ENCODE measurements around the gene TNS3.
"Not testable (repeated sequence)": the region's sequence is repeated elsewhere in the genome, so short reads cannot be mapped to it uniquely, and the experiment has no call there.

The TNS3 gene

GRCh38 chr7:47482013-47482875 is 99.7 kb downstream of the TNS3 start:
- no peak for DNase-seq

DNA sequence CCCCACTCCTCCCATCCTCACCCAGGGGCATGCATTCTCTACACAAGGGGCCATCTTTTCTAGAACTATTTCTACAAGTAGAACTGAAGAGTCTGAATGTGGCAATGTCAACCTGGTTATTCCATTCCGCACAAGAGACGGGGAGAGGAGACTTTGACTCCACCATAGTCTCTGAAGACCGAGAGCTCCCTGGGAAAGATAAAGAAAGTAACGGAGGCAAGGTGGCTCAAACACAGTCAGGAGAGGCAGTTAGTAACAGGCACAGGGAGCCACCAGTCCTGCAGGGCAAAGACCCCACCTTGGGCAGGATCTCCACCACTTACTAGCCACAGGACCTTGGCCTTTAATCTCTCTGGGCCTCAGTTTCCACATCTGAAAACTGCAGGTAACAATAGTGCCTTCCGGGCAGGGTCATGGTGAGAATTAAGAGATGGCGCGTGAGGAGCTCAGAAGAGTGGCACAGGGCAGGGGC is 100.3 kb downstream of the TNS3 start:
- no peak for DNase-seq

DNA sequence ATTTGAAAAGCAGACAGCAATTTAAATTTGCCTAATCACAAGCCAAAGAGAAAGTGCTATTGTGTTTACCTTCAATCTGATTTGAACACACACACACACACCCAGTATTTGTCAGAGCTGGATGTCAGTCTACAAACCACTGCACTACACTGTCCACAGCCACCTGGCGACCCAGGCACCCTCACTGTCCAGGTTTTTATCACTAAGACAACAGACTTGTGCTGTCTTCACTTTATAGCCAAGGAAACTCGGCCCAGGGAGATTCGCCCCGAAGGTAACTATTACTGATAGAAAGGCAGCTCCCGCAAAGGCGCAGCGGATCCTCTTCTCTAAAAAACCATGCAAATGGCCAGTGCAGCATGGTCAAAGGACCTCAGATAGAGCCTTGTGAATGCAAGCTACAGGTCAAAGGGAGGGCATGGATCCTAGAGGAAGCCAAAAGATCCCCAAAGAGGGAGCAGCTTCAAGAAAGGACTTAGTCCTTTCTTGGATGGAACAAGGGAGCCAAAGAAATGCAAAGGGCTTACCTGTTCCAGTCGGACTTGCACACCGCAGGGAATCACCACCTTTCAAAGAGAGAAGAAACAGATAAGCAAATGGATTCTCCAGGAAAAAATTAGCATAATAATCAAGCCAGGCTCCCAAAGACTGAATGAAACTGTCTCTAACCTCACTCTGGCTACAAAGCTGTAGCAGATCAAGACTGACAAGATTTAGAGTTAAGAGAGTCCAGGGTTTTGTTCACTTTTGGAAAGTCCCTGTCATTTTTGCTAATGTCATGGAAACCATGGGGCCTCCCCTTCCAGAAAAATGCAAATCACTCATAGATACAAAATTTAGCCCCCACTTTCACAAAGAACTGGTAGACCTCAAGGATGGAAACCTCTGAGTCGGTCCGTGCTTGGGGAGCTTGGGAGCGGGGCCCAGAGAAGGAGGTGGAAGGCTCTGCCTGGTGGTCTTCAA is 101.1 kb downstream of the TNS3 start:
- DNase-seq: no peak

- DNase-seq: no peak
Observed at GRCh38 chr7:47479821-47480575, 101.9 kb downstream of the TNS3 start.

GRCh38 chr7:47478926-47479711 is 102.8 kb downstream of the TNS3 start:
- DNase-seq: no peak

DNA sequence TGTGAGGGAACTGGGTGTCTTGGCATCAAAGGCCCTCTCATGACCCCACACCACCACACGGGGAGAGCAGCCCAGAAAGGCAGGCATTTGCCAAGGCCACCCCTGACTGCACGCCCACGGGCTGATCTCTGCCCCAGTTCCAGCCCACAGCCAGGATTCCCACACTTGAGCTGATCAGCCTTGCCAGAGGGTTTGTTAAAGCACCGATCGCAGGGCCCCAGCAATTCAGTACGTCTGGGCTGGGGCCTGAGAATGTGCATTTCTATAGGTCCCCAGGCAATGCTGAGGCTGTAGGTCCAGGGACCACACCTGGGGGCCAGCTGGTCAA is 103.9 kb downstream of the TNS3 start:
- no peak for DNase-seq

DNA sequence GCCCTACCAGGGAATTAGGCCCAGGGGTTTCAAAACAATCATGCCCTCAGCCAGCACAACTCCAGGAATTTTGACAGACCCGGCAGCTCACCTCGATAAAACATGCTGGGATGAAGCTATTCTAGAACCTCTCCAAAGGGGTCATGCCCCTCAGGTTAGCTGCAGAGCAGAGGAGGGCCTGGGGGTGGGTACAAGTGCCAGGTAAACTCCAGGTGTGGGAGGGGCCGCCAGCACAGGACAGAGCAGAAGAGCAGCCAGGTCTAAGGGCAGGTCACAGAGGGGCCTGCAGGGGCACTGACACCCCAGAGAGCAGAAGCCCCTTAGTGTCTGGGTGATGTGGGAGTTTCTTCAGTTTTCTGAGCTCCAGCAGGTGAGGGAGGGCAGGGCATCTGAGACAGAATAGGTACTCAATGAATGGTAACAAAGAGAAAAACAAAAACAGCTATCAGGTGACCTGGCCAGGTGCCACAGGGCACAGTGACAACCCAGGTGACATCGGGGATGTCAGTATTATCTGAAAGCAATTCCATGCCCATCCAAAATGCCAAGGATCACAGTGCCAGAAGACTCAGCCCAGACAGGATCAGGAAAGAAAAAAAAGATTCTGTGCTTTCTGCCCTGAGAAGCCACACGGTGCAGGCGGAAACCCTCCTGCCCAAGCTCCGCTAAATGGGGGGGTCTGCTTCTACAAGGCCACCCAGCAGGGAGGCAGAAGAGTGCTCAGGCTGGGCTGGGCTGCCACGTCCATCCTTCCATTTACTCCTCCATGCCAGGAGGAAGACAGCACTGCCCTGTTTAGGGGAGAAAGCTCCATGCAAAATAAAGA is 104.5 kb downstream of the TNS3 start:
- no peak for DNase-seq

GRCh38 chr7:47475880-47476227 is 106.1 kb downstream of the TNS3 start:
- DNase-seq: no peak

GRCh38 chr7:47474937-47475879 is 106.7 kb downstream of the TNS3 start:
- no peak for DNase-seq

DNA sequence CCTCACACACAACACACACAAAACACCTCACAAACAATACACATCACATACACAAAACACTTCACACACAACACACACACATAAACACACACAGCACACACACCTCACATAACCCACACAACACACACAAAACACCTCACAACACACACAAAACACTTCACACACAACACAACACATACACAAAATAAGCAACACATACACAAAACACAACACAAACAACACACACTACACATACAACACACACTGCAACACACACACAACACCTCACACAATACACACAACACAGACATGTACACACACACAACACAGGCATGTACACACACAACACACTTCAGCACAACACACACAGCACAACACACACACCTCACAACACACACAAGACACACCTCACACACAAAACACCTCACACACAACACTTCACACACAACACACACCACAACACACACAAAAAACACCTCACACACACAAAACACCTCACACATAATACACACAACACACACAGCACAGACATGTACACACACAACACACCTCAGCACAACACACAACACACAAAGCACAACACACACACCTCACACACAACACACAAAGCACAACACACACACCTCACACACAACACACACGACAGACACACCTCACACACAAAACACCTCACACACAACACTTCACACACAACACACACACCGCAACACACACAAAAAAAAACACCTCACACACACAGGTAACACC is 107.5 kb downstream of the TNS3 start:
- DNase-seq: no peak

DNA sequence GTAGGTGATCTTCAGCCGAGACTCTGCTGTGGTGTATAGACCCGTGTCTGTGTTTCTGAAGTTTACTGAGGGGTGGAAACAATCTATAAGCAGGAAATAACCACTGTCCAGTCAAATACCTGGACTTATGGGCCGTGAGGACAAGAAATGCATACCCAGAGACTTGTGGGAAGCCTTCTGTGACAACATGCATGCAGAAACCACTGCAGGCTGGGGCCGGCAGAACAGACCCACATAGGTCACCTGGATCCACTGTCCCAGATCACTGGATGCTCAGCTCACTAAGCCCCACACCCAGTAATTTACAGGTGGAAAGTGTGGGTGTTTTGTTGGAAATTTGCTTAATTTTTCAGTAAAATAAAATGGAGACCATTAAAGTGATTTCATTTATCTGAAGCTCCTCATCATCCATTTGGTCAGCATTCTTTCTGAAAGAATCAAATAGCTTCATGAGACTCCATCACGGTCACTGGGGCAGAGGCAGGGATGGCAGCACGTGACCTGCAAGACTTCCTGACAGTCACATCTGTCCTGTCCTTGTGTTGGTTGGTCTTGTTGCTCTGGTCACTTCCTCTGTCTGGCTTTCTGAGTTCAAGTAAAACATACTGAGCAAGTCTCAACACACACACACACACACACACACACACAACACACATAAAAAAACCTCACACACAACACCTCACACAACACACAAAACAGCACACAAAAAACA is 108.3 kb downstream of the TNS3 start:
- no peak for DNase-seq

- no peak for DNase-seq
Observed at GRCh38 chr7:47472444-47473157, 109.3 kb downstream of the TNS3 start.

DNA sequence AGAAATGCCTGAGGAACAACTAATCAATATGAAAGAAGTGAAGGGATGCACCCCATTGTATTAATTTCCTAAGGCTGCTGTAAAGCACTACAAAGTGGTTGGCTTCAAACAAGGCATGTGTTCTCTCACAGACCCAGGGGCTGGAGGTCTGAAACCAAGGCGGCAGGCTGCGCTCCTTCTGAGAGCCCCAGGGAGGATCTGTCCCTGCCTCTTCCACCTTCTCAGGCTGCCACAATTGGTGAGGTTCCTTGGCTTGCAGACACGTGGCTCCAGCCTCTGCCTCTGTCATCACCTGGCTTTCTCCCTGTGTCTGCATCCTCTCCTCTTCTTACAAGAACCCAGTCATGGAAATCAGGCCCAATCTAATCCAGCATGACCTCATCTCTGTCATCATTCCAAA is 110.1 kb downstream of the TNS3 start:
- no peak for DNase-seq

- DNase-seq: no peak
Observed at GRCh38 chr7:47471358-47471703, 110.6 kb downstream of the TNS3 start.

DNA sequence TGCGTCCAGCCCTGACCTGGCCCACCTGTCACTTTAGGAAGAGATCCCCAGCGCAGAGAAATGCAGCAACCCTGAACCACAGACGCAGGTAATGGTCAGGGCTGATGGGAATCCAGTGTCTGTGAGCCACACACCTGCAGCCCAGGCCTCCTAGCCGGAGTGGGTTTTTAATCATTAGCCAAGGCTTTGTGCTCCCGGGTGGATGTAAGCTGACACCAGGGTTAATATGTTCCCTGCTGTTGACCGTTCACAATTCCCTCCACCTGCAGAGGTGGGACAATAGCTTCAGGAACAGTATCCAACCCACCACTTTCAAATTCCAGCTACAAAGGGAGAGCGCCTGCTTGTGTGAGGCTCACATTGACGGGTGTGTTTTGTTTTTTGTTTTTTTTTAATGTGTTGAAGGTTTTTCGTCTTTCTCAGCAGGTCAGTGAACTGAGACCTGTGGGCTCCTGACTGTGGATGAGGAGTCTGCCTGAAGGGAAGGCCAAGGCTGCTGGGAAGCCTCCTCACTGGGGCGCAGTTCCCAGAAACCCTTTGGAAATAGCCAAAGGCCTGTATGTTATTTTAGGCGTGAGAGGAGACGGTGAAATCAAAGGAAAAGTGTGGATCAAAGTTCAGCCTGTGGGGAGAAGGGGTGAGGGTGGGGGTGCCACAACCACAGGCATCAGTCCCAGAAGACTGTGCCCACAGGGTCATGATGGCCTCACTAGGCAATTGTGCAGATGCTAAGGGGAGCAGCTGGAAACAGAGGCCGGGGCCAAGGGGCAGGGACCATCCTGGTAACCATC is 111.1 kb downstream of the TNS3 start:
- DNase-seq: no peak

- DNase-seq: not testable (repeated sequence)
Observed at GRCh38 chr7:47469846-47470245, 112.1 kb downstream of the TNS3 start.

DNA sequence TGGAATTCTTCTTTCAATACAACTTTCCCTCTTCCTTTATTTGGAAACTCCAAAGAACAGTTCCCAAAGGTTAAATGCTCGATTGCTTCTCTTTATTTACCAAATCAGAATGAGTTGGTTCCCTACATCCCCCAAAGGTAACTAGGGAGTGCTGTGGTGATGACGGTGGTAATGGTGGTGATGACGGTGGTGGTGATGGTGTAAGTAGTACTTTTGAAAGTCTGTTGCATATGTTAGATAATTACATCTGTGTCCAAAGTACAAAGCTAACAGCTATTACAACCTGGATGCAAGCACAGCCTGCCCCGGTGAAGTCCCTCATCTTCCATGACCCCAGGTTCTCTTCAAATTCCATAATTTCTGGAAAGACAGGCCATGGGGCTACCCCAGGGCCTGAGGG is 115.1 kb downstream of the TNS3 start:
- no peak for DNase-seq
